Adrenal gland (tissue), 5 donors: ENCODE results near the gene ARHGEF17.

Source experiments
- CTCF ChIP-seq, 6 experiments: fragments of 450-650 bp in 4 of 6; fragments of 200-600 bp in 2 of 6; sonication (generic) in 1 of 6; IDR thresholded peaks; 1 replicate in 5 of 6; 2 replicates in 1 of 6; pipeline versions ENCODE4 v1.5.1 to v1.8.0; 2016 to 2021; ENCODE audit warnings: antibody characterized with exemption in 6 of 6, mild to moderate bottlenecking in 2 of 6, moderate library complexity in 1 of 6
- POLR2A ChIP-seq, 2 donors: fragments of 450-650 bp; IDR thresholded peaks; one replicate each; pipeline ENCODE4 v1.6.1; 2017; ENCODE audit warnings: antibody characterized with exemption in 2 of 2, mild to moderate bottlenecking in 2 of 2, moderate library complexity in 1 of 2
- donor health status: DM: no; HTN: no; CAD: no.

- TF ChIP-seq CTCF (IDR thresholded peaks at IDR 0.05) (no peak), POLR2A (IDR thresholded peaks at IDR 0.05) (no peak)
These were observed 15.4 kb downstream of the ARHGEF17 start for GRCh38 chr11:73323464-73323863.
